ENCODE results near the gene PSMF1.

PSMF1 gene, protein sequence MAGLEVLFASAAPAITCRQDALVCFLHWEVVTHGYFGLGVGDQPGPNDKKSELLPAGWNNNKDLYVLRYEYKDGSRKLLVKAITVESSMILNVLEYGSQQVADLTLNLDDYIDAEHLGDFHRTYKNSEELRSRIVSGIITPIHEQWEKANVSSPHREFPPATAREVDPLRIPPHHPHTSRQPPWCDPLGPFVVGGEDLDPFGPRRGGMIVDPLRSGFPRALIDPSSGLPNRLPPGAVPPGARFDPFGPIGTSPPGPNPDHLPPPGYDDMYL

DNA sequence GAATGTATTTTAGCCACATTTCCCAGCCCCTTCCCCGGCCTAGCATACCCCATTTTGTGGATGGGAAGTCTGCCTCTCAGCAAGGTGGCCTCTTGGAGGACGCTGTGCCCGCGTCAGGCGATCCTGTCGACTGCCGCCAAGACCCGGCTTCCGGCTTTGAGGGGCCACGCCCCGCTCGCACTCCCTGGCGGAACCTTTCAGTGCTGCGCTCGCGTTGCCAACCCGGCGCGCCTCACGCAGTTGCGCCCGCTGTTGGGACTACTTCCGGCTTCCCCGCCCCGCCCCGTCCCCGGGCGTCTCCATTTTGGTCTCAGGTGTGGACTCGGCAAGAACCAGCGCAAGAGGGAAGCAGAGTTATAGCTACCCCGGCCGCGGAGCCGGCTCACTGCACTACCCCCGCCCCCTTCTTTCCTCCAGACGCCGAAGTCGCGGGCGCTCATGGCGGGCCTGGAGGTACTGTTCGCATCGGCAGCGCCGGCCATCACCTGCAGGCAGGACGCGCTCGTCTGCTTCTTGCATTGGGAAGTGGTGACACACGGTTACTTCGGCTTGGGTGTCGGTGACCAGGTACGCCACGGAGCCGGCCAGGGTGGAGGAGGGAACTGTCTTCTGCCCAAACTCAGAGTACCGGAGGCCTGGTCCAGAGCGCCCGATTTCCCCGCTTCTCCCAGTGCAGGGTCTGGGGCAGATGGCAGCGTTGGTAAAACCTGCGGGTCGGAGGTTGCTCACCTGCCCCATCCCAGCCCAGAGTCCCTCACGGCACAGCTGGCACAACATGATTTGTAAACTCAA lies at the start of gene PSMF1:
PSMF1 (plus strand) TSS at position 267 of the 792 bp plus-strand sequence; CDS start at position 439, 172 bp downstream.
- peak; percentile 65 for DNase-seq

DNA sequence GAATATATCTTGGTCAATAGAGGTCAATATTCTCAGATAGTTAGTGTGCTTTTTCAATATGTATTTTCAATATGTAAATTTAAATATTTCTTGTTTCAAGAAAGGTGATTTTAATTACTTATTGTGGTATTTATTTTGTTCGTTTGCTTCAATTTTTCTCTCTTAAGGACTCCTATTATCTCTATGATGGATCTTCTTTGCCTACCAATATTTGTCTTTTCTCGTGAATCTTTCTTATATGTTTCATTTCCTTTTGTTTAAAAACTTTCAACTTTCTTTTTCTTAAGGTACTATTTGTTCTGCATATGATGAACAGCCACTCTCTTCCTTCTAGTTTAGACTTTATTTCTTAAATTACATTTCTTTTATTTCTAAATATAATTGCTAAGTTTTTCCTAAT lies 46.1 kb upstream of the PSMF1 start:
- DNase-seq = no peak

DNA sequence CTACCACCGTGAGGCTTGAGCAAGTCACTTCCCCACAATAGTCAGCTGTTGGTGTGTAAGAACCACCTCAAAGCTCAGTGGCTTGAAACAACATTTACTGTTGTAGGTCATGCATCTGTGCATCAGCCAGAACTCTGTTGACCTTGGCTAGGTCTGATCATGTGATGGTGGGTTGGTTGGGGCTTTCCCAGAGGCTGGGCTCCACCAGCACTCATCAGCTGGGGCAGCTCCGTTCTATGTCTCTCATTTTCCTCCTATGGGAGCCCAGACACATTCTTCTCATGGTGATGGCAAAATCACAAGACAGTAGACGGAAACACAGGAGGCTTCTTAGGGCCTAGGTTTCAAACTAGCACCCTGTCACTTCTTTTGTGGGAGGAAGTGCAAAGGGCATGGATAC lies 42.8 kb upstream of the PSMF1 start:
- no peak for DNase-seq

DNA sequence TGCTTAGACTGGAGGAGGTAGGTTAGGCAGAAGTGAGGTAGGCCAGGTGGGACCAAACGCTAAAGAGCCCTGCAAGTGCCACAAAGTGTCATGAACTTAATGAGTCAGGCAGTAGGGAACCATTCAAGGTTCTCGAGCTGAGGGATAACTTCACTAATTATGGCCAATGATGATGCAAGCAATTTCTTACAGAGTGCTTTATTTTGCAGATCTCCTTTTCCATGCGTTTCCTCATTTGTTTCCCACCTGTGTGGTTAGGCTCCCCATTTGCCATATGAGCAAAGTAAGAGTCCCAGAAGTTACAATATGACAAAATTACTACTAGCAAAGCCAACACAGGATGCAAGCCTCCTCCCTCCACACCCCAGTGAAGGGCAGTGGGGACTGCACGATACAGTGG lies 36.5 kb upstream of the PSMF1 start:
- DNase-seq = no peak

DNA sequence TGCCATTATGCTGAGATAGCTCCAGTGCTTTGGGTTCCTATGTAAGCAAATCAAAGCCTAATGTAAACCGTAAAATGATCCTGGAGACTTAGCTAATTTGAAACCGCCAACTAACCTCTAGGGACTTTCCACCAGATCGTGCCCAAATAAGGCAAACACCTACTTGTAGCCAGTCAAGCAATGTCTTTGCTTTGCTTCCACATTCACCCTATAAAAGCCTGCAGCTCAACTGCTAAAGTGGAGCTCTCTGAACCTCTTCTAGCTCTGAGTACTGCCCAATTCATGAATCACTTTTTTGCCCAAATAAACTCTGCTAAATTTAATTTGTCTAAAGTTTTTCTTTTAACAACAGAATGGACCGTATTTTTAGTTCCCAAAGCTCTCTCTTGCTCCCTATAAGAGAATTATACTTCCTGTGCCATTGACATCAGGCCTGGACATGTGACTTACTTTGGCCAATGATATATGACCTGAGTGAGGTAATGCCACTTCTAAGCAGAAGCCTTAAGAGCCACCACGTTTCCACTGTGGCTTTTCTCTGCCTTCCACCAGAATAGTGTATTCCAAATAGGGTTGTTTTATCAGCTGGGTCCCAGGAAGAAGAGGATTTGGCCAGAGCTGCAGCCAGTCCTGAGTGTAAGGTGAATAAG lies 34.8 kb upstream of the PSMF1 start:
- no peak for DNase-seq

DNA sequence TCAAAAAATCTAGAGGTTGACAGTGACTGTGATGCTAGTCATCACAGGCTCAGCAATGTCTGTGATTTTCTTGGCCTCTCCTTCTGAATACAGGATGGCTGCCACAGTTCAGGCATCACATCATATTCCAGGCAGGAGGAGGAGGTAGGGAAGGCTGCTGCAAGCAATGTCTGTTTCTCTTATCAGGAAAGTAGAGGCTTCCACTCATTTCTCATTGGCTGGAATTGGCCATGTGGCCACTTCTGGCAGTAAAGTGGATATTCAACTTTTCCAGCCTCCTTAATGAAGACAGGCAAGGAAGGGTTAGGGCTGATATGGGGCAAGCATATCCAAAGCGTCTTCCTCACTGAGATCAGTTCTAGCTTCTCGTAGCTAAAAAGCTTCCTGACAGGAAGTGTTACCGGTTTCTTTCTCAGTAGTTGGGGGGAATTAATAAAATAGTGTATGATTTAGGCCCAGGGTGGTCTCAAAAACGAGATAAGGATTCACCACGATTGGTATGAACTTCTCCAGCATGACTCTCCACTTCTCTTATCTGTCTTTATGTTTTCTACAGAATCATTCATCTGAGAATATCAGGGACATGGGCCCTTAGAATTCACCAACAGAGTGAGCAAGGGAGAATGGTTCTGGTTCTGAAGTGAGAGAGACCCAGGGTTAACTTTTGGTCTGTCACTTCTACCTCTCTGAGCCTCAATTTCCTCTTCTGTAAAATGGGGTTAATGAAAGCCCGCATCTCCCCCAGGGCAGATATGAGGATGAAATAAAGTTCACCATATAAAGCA lies 32.7 kb upstream of the PSMF1 start:
- DNase-seq = no peak

DNA sequence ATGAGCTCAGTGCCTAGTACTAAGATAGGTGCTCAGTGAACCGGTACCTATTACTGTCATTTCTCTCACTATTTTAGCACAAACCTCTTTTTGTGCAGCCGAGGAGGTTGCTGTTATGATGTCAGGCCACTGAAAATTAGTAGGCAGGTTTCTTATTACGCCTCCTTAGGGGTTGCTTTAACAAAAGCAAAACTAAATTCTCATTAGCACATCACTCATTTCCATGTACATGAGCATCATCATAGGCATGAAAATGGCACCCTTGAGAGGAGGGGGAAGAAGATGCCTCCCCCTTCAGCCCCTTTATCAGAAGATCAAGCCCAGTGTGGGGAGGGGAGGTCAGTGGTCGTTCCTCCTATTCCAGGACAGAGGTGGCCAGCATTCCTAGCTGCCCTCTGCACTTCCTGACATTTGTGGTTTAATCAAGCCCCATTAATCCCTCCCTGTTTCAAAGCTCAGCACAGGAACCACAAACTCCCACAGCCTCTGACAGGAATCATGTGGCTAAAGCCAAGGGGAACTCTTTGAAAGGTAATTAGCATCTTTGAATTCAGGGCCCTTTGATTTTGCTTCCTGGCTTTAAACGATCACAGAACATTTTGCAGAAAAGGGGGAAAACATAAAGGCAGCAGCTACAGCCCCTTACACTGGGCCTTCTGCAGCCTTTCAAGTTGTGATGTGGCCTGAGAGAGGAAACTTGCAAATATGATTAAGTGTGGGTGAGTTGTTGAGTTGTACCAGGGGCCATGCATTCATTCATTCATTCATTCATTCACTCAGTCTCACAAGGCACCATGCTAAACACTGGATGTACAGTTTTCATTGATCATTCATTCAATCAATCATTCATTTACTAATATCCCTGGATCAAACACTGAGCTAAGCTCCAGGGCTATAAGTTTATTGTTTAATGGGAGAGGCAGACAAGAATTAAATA lies 31.9 kb upstream of the PSMF1 start:
- DNase-seq = no peak

DNA sequence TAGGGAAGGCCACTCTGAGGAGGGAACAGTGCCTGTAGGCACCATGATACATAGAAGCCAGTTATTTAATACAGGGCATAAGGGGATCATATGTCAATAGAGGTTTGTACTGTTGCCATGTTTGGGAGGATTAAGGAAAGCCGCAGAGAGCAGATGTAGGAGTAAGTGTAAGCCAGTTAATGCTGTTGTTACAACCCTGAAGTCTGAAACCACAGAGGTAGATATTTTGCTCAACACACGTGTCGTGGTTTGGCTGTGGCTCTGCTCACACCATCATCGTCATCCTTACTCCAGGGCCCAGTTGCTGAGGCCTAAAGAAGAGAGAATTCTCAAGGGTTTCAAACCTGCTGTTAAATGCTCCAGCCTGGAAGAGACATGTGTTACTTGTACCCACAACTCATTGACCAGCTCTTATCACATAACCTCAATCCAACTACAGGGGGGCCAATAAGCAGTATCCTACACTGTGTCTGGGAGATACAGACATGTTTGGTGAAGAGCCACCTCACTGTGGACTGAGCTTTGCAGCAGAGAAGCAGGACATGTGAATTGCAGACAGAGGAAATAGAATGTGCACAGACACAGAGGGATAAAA lies 31.0 kb upstream of the PSMF1 start:
- no peak for DNase-seq

DNA sequence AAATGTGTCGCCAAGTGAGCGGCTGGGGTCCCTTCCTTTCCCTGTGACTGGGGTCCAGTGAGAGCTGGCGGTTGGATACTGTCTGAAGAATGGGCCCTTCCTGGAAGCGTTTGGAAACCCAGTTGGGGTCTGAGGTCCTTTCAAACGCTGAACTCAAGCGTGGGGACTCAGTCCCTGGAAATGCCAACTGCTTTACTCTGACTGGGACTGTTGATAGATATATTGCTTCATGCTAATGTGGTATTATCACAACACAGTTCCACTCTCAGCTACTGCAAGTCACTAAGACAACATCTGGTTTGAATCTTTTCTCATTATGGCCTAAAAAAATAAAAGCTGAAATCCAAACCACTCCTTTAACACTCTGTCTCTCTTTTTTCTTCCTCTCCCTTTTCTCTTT lies 23.7 kb upstream of the PSMF1 start:
- no peak for DNase-seq

DNA sequence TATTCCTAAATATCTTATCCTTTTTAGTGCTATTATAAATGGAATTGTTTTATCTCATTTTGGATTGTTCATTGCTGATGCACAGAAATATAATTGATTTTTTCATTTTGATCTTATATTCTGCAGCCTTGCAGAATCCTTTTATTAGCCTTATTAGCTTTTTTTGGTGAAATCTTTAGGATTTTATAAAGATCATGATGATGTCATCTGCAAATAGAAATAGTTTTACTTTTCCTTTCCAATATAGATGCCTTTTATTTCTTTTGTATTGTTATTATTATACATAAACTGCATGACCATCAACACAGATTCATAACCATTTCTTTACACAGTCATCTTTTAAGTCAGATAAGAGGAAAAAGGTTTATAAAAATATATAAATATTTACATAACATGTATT lies 16.9 kb upstream of the PSMF1 start:
- no peak for DNase-seq

DNA sequence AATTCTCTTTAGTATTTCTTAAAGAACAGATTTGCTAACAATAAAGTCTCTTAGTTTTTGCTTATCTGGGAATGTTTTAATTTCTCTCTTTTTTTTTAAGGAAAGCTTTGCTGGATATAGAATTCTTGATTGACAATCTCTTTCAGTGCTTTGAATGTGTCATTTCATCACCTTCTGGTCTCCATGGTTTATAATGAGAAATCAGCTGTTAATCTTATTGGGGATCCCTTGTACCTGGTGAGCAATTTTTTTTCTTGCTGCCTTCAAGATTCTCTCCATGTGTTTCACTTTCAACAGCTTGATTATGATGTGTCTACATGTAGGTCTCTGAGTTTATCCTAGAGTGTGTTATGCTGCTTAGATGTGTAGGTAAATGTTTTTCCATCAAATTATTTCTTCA lies 16.4 kb upstream of the PSMF1 start:
- no peak for DNase-seq

DNA sequence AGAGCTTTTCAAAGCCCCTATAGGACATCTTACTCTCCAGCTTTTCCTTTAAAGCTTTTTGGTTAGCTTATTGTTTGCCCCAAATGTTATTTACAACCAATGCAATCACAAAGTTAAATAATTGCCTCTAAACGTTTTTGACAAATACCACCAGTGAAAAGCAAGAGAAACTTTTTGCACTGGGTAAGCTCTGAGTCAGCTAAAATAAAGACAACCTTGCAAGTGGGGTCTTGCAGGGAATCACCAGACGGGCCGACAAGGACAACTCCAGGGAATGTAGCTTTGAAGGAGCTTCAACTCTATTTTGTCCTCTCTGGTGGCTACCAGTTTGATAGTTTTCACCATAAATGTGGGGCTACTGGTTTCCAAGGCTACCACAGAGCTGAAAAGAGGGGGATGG lies 14.7 kb upstream of the PSMF1 start:
- no peak for DNase-seq

DNA sequence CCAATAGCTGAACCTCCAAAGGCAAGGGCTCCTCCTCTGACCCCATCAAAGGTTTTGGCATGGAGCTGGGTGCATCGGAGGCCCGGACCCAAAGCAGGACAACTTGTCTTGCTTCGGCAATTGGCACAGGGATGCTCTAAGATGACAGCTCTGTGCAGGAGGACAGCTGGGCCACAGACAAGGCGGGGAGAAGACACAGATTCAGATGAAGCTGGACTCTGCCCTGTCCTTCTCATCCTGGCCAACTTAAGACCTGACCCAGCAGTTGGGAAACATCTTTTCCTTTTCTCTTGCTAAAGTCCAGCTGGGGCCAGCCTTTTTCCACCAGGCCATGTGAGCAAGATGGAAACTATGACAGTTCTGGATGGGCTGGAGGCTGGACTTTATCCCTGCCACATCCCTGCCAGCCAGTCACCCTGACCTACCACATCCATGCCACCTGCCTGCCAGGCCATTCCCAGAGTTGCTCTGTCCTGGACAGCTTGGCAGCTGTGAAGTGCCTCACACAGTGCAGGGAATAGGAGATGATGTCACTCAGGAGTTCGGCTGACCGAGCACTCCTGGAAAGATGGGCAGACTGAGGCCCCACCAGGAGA lies 12.7 kb upstream of the PSMF1 start:
- no peak for DNase-seq

DNA sequence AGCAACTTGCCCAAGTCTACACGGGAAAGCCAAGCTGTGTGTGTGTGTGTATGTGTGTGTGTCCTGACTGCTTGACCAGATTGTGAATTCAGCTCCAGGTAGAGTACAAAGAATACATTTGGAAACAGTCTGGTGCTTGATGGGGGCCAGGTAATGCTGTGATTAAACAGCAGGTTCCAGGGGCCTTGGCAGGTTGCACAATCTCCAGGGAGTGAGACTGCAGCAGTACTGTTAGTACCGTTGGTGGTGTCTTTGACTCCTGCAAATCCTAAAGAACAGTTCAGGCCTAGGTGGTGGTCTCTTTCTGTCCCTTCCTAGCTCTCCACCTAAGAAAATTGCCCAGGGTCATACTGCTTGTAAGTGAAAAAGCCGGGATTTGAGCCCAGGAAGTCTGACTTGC lies 11.2 kb upstream of the PSMF1 start:
- DNase-seq = no peak

DNA sequence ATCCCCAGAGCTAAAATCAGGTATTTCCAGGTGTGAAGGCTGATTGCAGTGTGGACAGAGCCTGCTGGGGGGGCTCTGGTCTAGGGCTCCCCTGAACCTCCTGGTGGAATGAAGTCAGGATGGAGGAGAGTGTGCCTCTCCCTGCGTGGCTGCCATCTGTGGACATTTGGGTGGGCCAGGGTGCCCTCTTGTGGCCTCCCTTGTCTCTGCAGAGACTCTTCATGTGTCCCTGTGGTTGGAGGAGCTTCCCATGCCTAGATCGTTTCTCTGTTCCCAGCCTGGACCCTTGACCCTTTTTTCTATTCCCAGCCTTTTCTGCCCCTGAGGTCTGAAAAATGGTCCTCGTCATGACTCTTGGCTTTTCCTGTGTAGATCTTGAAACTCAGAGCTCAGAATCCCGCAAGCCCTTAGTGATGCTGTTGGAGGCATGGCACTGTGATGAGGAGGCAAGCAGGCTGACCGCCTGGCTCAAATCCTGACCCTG lies 9.9 kb upstream of the PSMF1 start:
- DNase-seq = no peak

DNA sequence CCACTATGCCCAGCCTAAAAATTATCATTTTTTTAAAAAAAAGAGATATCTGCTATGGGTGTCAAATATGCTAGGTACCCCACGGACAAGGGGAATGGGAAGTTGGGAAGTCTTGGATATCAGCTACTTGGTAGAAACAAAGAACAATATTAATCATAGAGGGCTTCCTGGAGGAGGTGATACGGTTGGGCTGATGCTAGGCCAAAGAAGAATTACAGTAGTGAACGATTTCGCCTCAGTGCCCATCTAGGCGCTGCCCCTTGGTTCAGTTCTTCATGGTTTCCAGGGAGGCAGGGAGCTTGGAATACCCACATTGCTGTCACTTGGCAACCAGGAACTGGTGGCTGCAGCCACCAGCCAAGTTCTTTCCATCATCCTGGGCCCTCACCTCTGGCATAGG lies 5.5 kb upstream of the PSMF1 start:
- DNase-seq = no peak

DNA sequence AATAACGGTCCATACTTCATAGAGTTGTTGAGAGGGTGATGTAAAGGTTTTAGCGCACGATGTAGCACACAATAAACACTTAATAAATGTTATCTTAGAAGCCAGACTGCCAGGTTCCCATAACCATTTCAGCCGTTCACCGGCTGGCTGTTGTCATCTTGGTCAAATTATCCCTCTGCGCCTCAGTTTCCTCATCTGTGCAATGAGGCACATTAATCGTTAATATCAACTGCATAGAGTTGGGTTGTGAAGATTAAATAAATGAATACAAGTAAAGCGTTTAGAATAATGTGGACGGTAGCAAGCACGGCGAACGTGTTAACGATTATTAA lies 432 bp upstream of the PSMF1 start:
- no peak for DNase-seq

DNA sequence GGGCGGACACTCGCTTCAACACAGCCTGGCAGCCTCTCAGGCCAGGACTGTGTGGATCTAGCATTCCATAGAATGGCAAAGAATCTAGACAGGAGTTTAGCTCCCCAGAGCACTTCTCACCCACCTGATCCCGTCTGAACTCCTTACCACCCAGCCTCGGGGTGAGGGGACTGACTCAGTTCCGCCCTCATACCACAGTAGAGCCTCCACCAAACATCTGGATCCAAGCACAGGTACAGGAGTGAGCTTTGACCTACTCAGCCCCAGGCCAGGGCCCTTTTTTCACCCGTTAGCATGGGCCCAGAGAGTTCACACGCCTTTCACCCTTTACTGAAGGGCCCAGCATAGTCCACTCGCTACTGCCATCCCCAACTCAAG lies 715 bp downstream of the PSMF1 start:
- no peak for DNase-seq

DNA sequence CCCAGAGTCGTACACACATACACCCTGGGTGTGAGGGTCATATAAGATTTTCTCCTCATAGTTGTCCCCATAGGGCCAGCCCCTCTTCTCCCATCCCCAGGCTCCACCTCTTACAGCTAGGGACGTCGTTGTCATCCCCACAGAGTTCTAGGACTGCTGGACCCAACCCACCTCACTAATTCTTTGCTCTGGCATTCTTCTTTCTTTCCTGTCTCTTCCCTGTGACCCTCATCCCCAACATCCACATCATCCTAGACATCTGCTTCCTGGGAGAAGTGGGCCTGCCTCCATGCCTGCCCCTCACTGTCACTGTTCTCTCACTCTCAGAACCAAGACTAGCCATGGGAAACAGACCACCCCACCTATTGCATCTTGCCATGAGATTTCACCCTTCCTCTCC lies 1.1 kb downstream of the PSMF1 start:
- no peak for DNase-seq

DNA sequence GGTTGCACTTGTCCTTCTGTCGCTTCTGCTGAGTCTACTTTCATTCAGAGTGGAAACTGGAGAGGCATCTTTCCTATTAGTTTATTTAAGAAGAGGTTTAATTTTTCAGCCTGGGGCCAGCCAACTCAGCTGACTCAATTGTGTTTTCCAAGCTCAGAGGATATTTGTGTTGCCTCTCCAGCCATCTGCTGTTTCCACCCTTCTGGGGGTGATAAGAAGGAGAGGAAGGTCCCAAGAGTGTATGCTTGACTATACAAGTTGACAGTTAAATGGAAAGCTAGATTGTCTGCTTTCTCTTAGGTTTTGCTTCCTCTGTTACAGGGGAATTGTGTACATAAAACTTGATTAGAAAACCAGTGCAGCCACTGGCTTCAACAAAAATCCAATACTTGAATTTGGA lies 3.0 kb downstream of the PSMF1 start:
- DNase-seq = no peak

Data from cortex of kidney (tissue), 1 donor.